GM18508 (cell line): ENCODE measurements around the gene OR2H1.
"Not testable (repeated sequence)": the region's sequence is repeated elsewhere in the genome, so short reads cannot be mapped to it uniquely, and the experiment has no call there.

Source experiments
- ATAC-seq: cut with Tn5 transposase; IDR thresholded peaks from one replicate; pipeline ENCODE4 v1.9.1; 2021; ENCODE audit warnings: moderate number of reproducible peaks; ENCODE audit not compliant: insufficient read depth, unreplicated experiment

OR2H1 gene

GRCh38 chr6:29456971-29457370 lies at the start of gene OR2H1, which contains the start of gene OR11A1:
TSS of gene OR2H1 (plus strand) at chr6:29457155. CDS start at chr6:29461770, 4,615 bp downstream.
TSS of gene OR11A1 (minus strand) at chr6:29457071. CDS start at chr6:29427641, 29,430 bp downstream.
- no peak for ATAC-seq

DNA sequence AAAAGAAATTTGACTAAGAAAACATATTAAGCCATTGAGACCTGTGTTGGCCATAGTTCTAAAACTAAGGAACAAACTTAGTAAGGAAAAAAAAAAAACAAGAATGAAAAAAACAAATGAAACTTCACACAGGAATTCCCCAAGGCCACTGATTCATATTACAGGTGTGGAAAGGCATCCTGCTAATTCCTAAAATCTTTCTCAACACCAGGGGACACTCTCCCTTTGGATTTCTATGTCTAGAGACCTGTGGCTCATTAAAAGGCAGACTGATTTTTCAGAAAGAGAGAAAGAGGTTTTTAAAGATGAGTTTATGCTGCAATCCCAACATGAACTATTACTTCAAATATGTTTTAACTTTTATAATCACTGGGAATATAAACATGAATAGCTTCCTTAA lies 42.4 kb upstream of the OR2H1 start, which contains the start of gene OR12D1:
Gene OR12D1 (plus strand): TSS at position 341 of the 400 bp plus-strand sequence.
- ATAC-seq: no peak

DNA sequence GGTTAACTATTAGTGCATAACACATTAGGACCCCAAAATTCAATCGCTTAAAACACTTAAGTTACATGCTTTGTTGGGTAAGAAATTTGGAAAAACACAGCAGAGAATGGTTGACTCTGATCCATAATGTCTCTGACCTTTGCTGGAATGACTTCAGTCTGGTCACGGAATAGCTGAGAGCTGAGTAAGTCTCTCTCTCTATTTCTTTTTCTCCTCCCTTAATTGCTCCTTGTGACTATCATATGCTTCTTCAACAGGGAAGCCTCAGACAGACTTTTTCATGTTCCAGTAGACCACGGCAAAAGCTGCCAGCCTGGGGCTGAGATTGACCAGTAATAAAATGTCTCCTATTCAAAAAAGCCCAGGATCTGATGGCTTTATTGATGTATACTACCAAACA lies 37.4 kb upstream of the OR2H1 start:
- ATAC-seq: no peak

- no peak for ATAC-seq
Observed at GRCh38 chr6:29424168-29424567, 32.8 kb upstream of the OR2H1 start.

- ATAC-seq: no peak
Observed at GRCh38 chr6:29424575-29424974, 32.4 kb upstream of the OR2H1 start.

- no peak for ATAC-seq
Observed at GRCh38 chr6:29425075-29425474, 31.9 kb upstream of the OR2H1 start.

- no peak for ATAC-seq
Observed at GRCh38 chr6:29426654-29427053, 30.3 kb upstream of the OR2H1 start.

GRCh38 chr6:29436730-29437129 lies 20.2 kb upstream of the OR2H1 start:
- ATAC-seq: not testable (repeated sequence)

DNA sequence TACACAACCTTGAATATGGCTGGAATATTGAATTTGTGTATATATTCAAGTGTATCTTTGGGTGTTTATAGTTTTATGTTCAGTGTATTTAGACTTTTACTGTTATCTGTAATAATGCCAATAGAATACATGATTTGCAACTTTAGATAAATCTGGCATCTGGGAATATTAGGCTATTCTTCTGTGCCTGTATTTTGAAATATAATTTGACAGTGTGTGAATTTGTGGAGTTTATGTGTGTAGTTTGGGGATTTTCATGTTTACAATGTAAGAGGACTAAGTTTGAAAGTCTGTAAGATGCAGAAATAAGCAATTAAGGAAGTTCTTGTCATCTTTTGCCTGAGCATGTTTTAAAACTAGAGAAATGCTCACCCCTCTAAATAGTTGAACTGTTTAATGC lies 17.9 kb upstream of the OR2H1 start, which contains the start of gene OR10C1:
Gene OR10C1 (plus strand): TSS at position 301 of the 400 bp plus-strand sequence. CDS start 710 bp downstream, outside the sequence.
- ATAC-seq: no peak

- ATAC-seq: no peak
Observed at GRCh38 chr6:29442719-29443118, 14.2 kb upstream of the OR2H1 start.

DNA sequence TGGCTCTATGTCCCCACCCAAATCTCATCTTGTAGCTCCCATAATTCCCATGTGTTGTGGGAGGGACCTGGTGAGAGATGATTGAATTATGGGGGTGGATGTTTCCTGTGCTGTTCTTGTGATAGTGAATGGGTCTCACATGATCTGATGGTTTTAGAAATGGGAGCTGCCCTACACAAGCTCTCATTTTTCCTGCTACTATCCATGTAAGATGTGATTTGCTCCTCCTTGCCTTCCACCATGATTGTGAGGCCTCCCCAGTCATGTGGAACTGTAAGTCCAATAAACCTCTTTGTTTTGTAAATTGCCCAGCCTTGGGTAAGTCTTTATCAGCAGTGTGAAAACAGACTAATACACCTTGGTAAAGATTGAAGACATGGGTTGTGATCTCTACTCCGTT lies 12.9 kb upstream of the OR2H1 start:
- ATAC-seq: not testable (repeated sequence)

DNA sequence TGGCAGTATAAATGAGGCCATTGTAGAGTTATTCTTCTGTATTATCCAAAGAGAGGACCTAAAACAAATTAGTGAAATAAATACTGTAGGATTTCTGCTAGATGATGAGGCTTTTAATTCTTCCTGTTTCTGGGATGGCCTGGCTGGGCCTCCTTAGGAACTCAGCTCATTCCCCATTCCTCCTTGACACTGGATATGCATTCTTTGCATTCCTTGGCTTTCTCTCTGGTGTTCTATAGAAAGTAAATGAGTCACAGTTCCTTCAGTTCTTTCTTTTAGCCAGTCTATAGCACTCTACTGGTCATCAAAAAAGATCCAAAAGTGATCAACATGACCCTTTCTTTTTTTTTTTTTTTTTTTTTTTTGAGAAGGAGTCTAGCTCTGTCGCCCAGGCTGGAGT lies 9.3 kb upstream of the OR2H1 start:
- no peak for ATAC-seq

DNA sequence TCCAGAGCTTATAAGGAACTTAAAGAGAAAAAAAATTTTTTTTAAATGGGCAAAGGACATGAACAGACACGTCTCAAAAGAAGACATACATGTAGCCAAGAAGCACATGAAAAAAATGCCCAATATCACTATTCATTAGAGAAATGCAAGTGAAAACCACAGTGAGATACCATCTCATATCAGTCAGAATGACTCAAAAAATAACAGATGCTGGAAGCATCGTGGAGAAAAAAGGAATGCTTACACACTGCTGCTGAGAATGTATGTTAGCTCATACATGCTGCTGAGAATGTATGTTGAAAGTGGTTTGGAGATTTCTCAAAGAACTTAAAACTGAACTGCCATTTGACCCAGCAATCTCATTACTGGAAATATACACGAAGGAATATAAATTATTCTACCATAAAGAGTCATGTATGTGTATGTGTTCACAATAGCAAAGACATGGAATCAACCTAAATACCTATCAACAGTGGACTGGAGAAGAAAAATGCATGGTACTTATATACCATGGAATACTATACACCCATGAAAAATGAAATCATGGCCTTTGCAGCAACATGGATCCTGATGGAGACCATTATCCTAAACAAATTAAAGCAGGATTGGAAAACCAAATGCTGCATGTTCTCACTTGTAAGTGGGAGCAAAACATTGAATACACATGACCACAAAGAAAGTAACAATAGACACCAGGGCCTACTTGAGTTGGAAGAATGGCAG lies 5.3 kb upstream of the OR2H1 start:
- no peak for ATAC-seq

GRCh38 chr6:29461021-29461814 lies 4.3 kb downstream of the OR2H1 start:
- ATAC-seq: no peak

GRCh38 chr6:29462022-29462421 lies 5.1 kb downstream of the OR2H1 start:
- no peak for ATAC-seq

DNA sequence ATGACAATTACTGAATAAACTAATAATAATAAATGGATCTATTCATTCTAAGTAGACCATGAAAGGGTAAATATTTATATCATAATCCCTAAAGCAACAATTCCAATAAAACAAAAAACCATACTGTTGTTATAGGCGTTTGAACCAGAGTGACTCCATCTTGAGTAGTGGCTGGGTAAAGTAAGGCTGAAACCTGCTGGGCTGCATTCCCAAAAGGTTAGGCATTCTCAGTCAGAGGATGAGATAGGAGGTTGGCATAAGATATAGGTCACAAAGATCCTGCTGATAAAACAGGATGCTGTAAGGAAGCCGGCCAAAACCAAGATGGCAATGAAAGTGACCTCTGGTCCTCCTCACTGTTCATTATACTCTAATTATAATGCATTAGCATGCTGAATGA lies 8.3 kb downstream of the OR2H1 start:
- no peak for ATAC-seq

GRCh38 chr6:29465801-29466200 lies 8.8 kb downstream of the OR2H1 start:
- ATAC-seq: no peak

- no peak for ATAC-seq
Observed at GRCh38 chr6:29466241-29466640, 9.3 kb downstream of the OR2H1 start.

GRCh38 chr6:29474996-29475395 lies 18.0 kb downstream of the OR2H1 start:
- no peak for ATAC-seq

DNA sequence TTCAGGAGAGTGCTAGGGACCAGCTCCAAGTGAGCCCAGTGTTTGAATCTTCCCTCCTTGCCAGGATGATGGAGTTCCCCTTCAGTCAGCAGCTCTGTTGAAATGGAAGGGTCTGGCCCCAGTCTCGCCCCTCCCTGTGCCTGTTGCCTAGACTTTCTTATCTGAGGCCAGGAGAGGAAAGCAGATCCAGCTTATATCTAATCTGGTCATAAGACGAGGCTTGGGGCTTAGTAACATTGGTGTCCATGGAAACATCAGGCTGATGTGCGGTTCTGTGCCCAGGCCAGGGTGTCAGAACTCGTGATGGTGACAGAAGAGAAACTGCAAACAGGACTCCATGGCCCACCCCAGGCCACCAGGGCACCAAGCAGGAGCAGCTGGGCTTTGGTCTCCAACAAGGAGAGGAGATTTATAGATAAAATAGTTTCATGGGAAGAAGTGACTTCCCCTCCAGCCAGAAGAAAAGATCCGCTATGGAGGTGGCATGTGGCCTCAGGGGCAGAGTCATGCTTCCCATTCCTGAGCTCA lies 21.0 kb downstream of the OR2H1 start:
- no peak for ATAC-seq

DNA sequence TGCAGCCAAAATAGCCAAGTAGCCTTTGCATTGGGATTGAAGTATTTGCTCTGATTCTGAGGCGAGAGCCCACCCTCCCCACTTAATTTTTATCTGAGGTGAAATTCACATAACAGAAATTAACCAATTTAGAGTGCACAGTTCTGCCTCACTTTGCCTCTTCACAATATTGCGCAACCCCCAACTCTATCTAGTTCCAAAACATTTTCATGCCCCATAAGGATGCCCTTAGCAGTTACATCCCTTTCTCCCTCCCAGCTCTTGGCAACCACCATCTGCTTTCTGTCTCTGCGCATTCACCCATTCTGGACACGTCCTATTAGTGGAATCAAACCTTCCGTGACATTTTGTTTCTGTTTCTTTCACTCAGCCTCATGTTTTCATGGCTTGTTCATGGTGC lies 21.8 kb downstream of the OR2H1 start:
- no peak for ATAC-seq
